ENCODE measurements around the gene DDX24.

DNA sequence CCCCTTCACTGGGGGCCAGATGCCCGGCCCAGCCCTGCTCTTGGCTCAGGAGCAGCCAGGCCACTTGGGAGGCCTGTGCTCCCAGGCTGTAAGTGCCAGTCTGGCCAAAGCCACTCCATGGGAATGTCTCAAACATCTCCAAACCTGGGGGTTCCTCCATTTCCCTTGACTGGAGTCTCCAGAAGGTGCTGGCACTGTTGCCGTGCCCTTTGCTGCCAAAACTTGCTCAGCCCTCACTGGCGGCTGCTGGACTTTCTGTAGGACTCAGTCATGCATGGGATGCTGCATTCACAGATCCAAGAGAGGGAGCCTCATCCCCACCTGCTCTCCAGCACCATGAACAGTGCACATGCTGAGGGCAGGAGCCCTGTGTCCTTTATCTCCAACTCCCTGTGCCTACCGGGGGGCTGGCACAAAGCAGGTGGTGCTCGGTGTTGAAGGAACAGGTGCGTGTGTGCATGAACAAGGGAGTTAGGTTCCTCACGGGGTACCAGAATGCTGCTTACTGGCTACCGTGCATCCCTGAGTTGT lies 64.5 kb downstream of the DDX24 start:
- TF ChIP-seq, protein P1, sequence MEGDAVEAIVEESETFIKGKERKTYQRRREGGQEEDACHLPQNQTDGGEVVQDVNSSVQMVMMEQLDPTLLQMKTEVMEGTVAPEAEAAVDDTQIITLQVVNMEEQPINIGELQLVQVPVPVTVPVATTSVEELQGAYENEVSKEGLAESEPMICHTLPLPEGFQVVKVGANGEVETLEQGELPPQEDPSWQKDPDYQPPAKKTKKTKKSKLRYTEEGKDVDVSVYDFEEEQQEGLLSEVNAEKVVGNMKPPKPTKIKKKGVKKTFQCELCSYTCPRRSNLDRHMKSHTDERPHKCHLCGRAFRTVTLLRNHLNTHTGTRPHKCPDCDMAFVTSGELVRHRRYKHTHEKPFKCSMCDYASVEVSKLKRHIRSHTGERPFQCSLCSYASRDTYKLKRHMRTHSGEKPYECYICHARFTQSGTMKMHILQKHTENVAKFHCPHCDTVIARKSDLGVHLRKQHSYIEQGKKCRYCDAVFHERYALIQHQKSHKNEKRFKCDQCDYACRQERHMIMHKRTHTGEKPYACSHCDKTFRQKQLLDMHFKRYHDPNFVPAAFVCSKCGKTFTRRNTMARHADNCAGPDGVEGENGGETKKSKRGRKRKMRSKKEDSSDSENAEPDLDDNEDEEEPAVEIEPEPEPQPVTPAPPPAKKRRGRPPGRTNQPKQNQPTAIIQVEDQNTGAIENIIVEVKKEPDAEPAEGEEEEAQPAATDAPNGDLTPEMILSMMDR (conservative IDR thresholded peaks at IDR 0.05): no peak
- no peak for TF ChIP-seq EZH2 (IDR thresholded peaks at IDR 0.05; ENCODE audit: low read depth)
